HepG2 (cell line): ENCODE measurements around the gene BLZF1. TPM values are rescaled to one million over a fixed set of nuclear protein-coding genes. Genes with fewer than 3 reads are reported as not detected.

ENCODE experiments used
- ATAC-seq: fragments of 200-7000 bp; cut with Tn5 transposase; 3 replicates; pipeline ENCODE4 v1.9.1; 2020; ENCODE audit warnings: mild to moderate bottlenecking, moderate library complexity
- BruUV-seq: library from RNA; stranded (reverse); fragments of 400-500 nt; replicated peaks from 2 replicates; lab custom pipeline; 2021; lab: Mats Ljungman, UMichigan
- CTCF ChIA-PET: fragments of 300-600 bp; formaldehyde crosslinking; extraction: SDS; loops from one replicate; lab custom pipeline; 2021; ENCODE audit warnings: low total read pairs, inconsistent platforms, low intra/inter-chr PET ratio; lab: Yijun Ruan, JAX
- POLR2A ChIA-PET: fragments of 350-600 bp; sonication (Branson Sonifier 250); formaldehyde crosslinking; loops from one replicate; lab custom pipeline; 2020; ENCODE audit warnings: antibody characterized with exemption, inconsistent platforms; lab: Yijun Ruan, JAX
- DNase-seq: peaks from one replicate; pipeline ENCODE4 v3.0.0-alpha.2; 2015; ENCODE audit warnings: low spot score
- FAIRE-seq: peaks from 3 replicates; lab custom pipeline; 2011; peaks lifted over from hg19 to GRCh38; lab: Jason Lieb, UNC
- H2AFZ ChIP-seq: one replicate; pipeline ENCODE4 v1.6.1; 2011; ENCODE audit warnings: low read length, inconsistent platforms
- H3K27ac ChIP-seq: fragments of 300-600 bp; 3 replicates; pipeline ENCODE4 v1.8.0; 2011; ENCODE audit warnings: mixed run types, mild to moderate bottlenecking, mixed read lengths, low read length, inconsistent platforms; ENCODE audit not compliant: insufficient read depth; ENCODE audit errors: extremely low read length
- H3K27me3 ChIP-seq, 2 experiments: fragments of 200-600 bp in 1 of 2; 2 replicates in 1 of 2; 3 replicates in 1 of 2; pipeline versions ENCODE4 v1.6.0 to v1.8.0; 2011; ENCODE audit warnings: low read length in 2 of 2, mild to moderate bottlenecking in 2 of 2, moderate library complexity in 2 of 2, inconsistent platforms in 1 of 2; ENCODE audit not compliant: insufficient read depth in 2 of 2, control insufficient read depth in 1 of 2
- H3K36me3 ChIP-seq, 2 experiments: fragments of 200-600 bp in 1 of 2; replicated peaks in 1 of 2; 2 replicates in 1 of 2; 3 replicates in 1 of 2; pipeline versions ENCODE4 v1.5.1 to v1.8.0; 2011; ENCODE audit warnings: low read length in 2 of 2, inconsistent platforms in 1 of 2; ENCODE audit not compliant: insufficient read depth in 2 of 2, control insufficient read depth in 1 of 2
- H3K4me1 ChIP-seq: 2 replicates; pipeline ENCODE4 v1.5.1; 2012; ENCODE audit warnings: low read length, inconsistent platforms; ENCODE audit not compliant: insufficient read depth
- H3K4me2 ChIP-seq: 2 replicates; pipeline ENCODE4 v1.6.0; 2011; ENCODE audit warnings: low read depth, low read length, inconsistent platforms
- H3K4me3 ChIP-seq, 3 experiments: fragments of 200-600 bp in 1 of 3; sonication (generic), shearing (Covaris generic) in 1 of 3; replicated peaks in 1 of 3; 2 replicates each; pipeline ENCODE4 v1.5.1; 2011 to 2016; ENCODE audit warnings: low read length in 3 of 3, inconsistent platforms in 2 of 3, low read depth in 2 of 3, mild to moderate bottlenecking in 2 of 3, control low read depth in 1 of 3, mixed read lengths in 1 of 3; ENCODE audit not compliant: insufficient read depth in 1 of 3
- H3K79me2 ChIP-seq: one replicate; pipeline ENCODE4 v1.6.1; 2011; ENCODE audit warnings: low read length, inconsistent platforms; ENCODE audit not compliant: insufficient read depth
- H3K9ac ChIP-seq: 2 replicates; pipeline ENCODE4 v1.6.0; 2011; ENCODE audit warnings: mild to moderate bottlenecking, low read depth, low read length, inconsistent platforms; ENCODE audit not compliant: insufficient read depth
- H3K9me3 ChIP-seq: 2 replicates; pipeline ENCODE4 v1.5.1; 2012; ENCODE audit warnings: mild to moderate bottlenecking, low read length
- H4K20me1 ChIP-seq: 2 replicates; pipeline ENCODE4 v1.6.0; 2011; ENCODE audit warnings: inconsistent platforms, mild to moderate bottlenecking, low read length, moderate library complexity; ENCODE audit not compliant: insufficient read depth
- HMGXB4 ChIP-seq, 2 experiments: sonication (generic) in 1 of 2; formaldehyde crosslinking in 1 of 2; IDR thresholded peaks; 2 replicates each; pipeline versions ENCODE4 v1.4.0 to v1.6.1; 2018 to 2020; ENCODE audit warnings: missing genetic modification reagents in 2 of 2, borderline replicate concordance in 1 of 2, low read depth in 1 of 2, mild to moderate bottlenecking in 1 of 2, missing biosample characterization in 1 of 2
- KDM4B ChIP-seq: sonication (generic); formaldehyde crosslinking; IDR thresholded peaks from 2 replicates; pipeline ENCODE4 v1.4.0; 2020; ENCODE audit warnings: missing genetic modification reagents
- KMT2A ChIP-seq: sonication (generic); formaldehyde crosslinking; IDR thresholded peaks from 2 replicates; pipeline ENCODE4 v1.4.0; 2020; ENCODE audit warnings: missing genetic modification reagents
- TGIF2 ChIP-seq: IDR thresholded peaks from 2 replicates; pipeline ENCODE4 v1.6.1; 2016; ENCODE audit warnings: control low read depth, missing compliant biosample characterization
- ZFP1 ChIP-seq: IDR thresholded peaks from 2 replicates; pipeline ENCODE4 v1.6.1; 2016
- ZNF292 ChIP-seq: sonication (generic); formaldehyde crosslinking; IDR thresholded peaks from 2 replicates; pipeline ENCODE4 v1.8.1; 2022; ENCODE audit warnings: mild to moderate bottlenecking, low read depth, missing genetic modification reagents, borderline replicate concordance
- ZNF34 ChIP-seq: sonication (generic); formaldehyde crosslinking; IDR thresholded peaks from 2 replicates; pipeline ENCODE4 v1.4.0; 2020; ENCODE audit warnings: mild to moderate bottlenecking, missing genetic modification reagents, borderline replicate concordance
- ZNF777 ChIP-seq: sonication (generic); formaldehyde crosslinking; IDR thresholded peaks from 2 replicates; pipeline ENCODE4 v1.4.0; 2020; ENCODE audit warnings: missing genetic modification reagents
- ZNF784 ChIP-seq: sonication (generic); formaldehyde crosslinking; IDR thresholded peaks from 2 replicates; pipeline ENCODE4 v1.5.1; 2020; ENCODE audit warnings: missing genetic modification reagents, mild to moderate bottlenecking, borderline replicate concordance
- WGBS: methylation state at CpG from one replicate; pipeline ENCODE4 v1.1.6; 2017; ENCODE audit warnings: low lambda C conversion rate; 5-methylcytosine and 5-hydroxymethylcytosine counted together
- in situ Hi-C: cut with HindIII; loops from 2 replicates; pipeline ENCODE4 v1.10.0; 2017; ENCODE audit warnings: low pct_unique_long_range_greater_than_20kb; ENCODE audit not compliant: extremely low pct_ligation_motif_present
- intact Hi-C: fragments of 100-400 bp; cut with micrococcal nuclease; formaldehyde crosslinking; loops from one replicate; pipeline ENCODE4 v1.10.0; 2022; ENCODE audit not compliant: unreplicated experiment
- polyA plus RNA-seq, 8 experiments: library from polyadenylated mRNA; depleted of rRNA in 3 of 8; stranded (reverse) in 7 of 8; unstranded in 1 of 8; fragments of >200 nt; fragmentation: Illumina TruSeq in 4 of 8; extraction: Trizol in 4 of 8; gene quantifications; 2 replicates each; pipeline versions ENCODE4 v1.2.1 to v1.2.3, GENCODE V29; 2011 to 2016; ENCODE audit warnings: low read depth in 4 of 8, missing spikeins in 1 of 8, mixed read lengths in 1 of 8; ENCODE audit not compliant: insufficient read depth in 1 of 8
- total RNA-seq, 5 experiments: library from RNA; depleted of rRNA; stranded (reverse); fragments of >200 nt; fragmentation: Illumina TruSeq; extraction: Trizol; gene quantifications; 2 replicates each; pipeline ENCODE4 v1.2.3, GENCODE V29; 2016; ENCODE audit warnings: low read depth in 1 of 5

Gene BLZF1
- total and polyA plus RNA-seq, 2 of the 13 experiments (the other 11 are each of a cell fraction or from before 2014, with no cell fraction given), result 4.5 to 13.7 TPM

- H3K9me3 ChIP-seq, result 0 out of 2 replicates have a peak, but pooled peaks cover 4% of the 10 kb centered on the region
- H3K27ac ChIP-seq, result peak overlapping the region; percentile 79
- peaks cover 27% of the 10 kb centered on the region for H3K4me1 ChIP-seq
- H2AFZ ChIP-seq, result peak overlapping the region; percentile 98
- peak overlapping the region; percentile 85 to 93 (median 92) for H3K4me3 ChIP-seq
- peaks cover 14% of the 10 kb centered on the region for H3K79me2 ChIP-seq
- H3K27me3 ChIP-seq, result no peaks in the 10 kb centered on the region; a peak in 2 of 5 replicates
- ATAC-seq (peak; percentile 37), DNase-seq (peak; percentile 2), FAIRE-seq (no peak)
- TF ChIP-seq KMT2A (CRISPR knock-in tag), result peak; percentile 6; the same call in 1 of the 2 replicates
- TF ChIP-seq ZNF292, result 0 out of 2 replicates have a peak, but pooled peaks have one; percentile 18
- TF ChIP-seq TGIF2 (CRISPR knock-in tag), result peak; percentile 19; the same call in 1 of the 2 replicates
- no peak for TF ChIP-seq ZFP1
- TF ChIP-seq HMGXB4 (CRISPR knock-in tag; IDR thresholded peaks at IDR 0.05; ENCODE audit: borderline replicate concordance in 1 of 2, low read depth in 1 of 2), result 0 out of 4 replicates have a peak, but pooled peaks of 1 of the 2 experiments have one; percentile 7
- TF ChIP-seq ZNF34 (CRISPR knock-in tag), result no peak
- no peak for TF ChIP-seq ZNF784 (CRISPR knock-in tag)
- 0 out of 2 replicates have a peak, but pooled peaks have one; percentile 4 for TF ChIP-seq KDM4B (CRISPR knock-in tag)
- TF ChIP-seq ZNF777 (CRISPR knock-in tag), result 0 out of 2 replicates have a peak, but pooled peaks have one; percentile 11
- WGBS, result 1% methylated on average over 16 of the region's 16 CpGs
- H3K4me2 ChIP-seq, result peak overlapping the region; percentile 73
- peak overlapping the region; percentile 79 for H3K9ac ChIP-seq
- POLR2A ChIA-PET, result interaction anchor here (1.0 to 1.7 kb wide), 3 partner anchors 118 to 1014 kb away, joined by 3 to 13 read pairs (median 4); partner anchors contain the start of gene SLC19A2
- CTCF ChIA-PET, result no interaction called here
- no TSS peak for BruUV-seq
- intact Hi-C loops, result loop anchor here (1.0 kb wide), 1 partner anchor 765 kb away; no protein-coding TSS in a partner anchor
- peaks cover 3 to 11% of the 10 kb centered on the region in 2 experiments; a peak in 3 of 5 replicates for H3K36me3 ChIP-seq
- no peaks in the 10 kb centered on the region for H4K20me1 ChIP-seq
- in situ Hi-C loops, result no loop called here
These were observed 393 bp downstream of the BLZF1 start for GRCh38 chr1:169368406-169368769.
